Lower leg skin (tissue), 4 donors: ENCODE results near the gene IMMP2L. TPM values are rescaled to one million over a fixed set of nuclear protein-coding genes. Genes with fewer than 3 reads are reported as not detected.

ENCODE experiments used
- DNase-seq, 2 donors: peaks; one replicate each; pipeline ENCODE4 v3.0.0-alpha.2; 2019; ENCODE audit warnings: low spot score in 2 of 2
- H3K4me3 ChIP-seq: fragments of 200-600 bp; sonication (generic); 2 replicates; pipeline ENCODE4 v1.5.1; 2017; ENCODE audit warnings: mild to moderate bottlenecking, low read depth; ENCODE audit not compliant: poor library complexity, severe bottlenecking
- CTCF ChIP-seq, 3 donors: fragments of 450-650 bp; IDR thresholded peaks; one replicate each; pipeline ENCODE4 v1.5.1; 2016; ENCODE audit warnings: antibody characterized with exemption in 3 of 3, mild to moderate bottlenecking in 3 of 3, moderate library complexity in 2 of 3
- POLR2A ChIP-seq, 2 donors: fragments of 450-650 bp; IDR thresholded peaks; one replicate each; pipeline ENCODE4 v1.6.1; 2016 to 2017; ENCODE audit warnings: antibody characterized with exemption in 2 of 2, mild to moderate bottlenecking in 1 of 2, moderate library complexity in 1 of 2
- WGBS, 2 donors: methylation state at CpG; one replicate each; pipeline ENCODE4 v1.1.5; 2018; 5-methylcytosine and 5-hydroxymethylcytosine counted together
- intact Hi-C: fragments of 100-400 bp; cut with DNase I; formaldehyde crosslinking; loops from one replicate; pipeline ENCODE4 v1.15.0; 2023; ENCODE audit warnings: low total_unique reads
- total RNA-seq, 4 donors: library from RNA; depleted of rRNA; stranded (reverse); fragments of >200 nt; gene quantifications; one replicate each; pipeline ENCODE4 v1.1.0, GENCODE V29; 2016

The IMMP2L gene
- total RNA-seq, 4 donors from 2014 or later: 13.6 to 16.8 (median 16.4) TPM

GRCh38 chr7:110922906-110923305, 639.4 kb downstream of the IMMP2L start:
- H3K4me3 ChIP-seq: no peak overlapping the region
- TF ChIP-seq CTCF (IDR thresholded peaks at IDR 0.05) (no peak), POLR2A (IDR thresholded peaks at IDR 0.05) (no peak)
- no peak for DNase-seq
- 59 to 70% methylated on average over 3 of the region's 3 CpGs for WGBS, 2 donors
- intact Hi-C loops: no loop called here

GRCh38 chr7:110921595-110922151, 640.6 kb downstream of the IMMP2L start:
- H3K4me3 ChIP-seq: no peak overlapping the region
- DNase-seq: no peak
- no peak for TF ChIP-seq CTCF (IDR thresholded peaks at IDR 0.05)
- TF ChIP-seq POLR2A (IDR thresholded peaks at IDR 0.05): no peak
- intact Hi-C loops: no loop called here

- no peak for DNase-seq
- no peak for TF ChIP-seq POLR2A (IDR thresholded peaks at IDR 0.05)
- no peak for TF ChIP-seq CTCF (IDR thresholded peaks at IDR 0.05)
- intact Hi-C loops: no loop called here
- H3K4me3 ChIP-seq: no peak overlapping the region
- WGBS, 2 donors: 42 to 93% methylated on average over 2 of the region's 2 CpGs
Measured at GRCh38 chr7:110918949-110919548, 643.2 kb downstream of the IMMP2L start.

- no peak for DNase-seq
- TF ChIP-seq CTCF (IDR thresholded peaks at IDR 0.05): no peak
- TF ChIP-seq POLR2A (IDR thresholded peaks at IDR 0.05): no peak
- intact Hi-C loops: no loop called here
- WGBS, 2 donors: 92 to 95% methylated on average over 2 of the region's 2 CpGs
- H3K4me3 ChIP-seq: no peak overlapping the region
Measured at GRCh38 chr7:110914263-110914662, 648.0 kb downstream of the IMMP2L start.

- no peak overlapping the region for H3K4me3 ChIP-seq
- WGBS, 2 donors: 88 to 90% methylated on average over 2 of the region's 2 CpGs
- intact Hi-C loops: no loop called here
- DNase-seq: no peak
- TF ChIP-seq CTCF (IDR thresholded peaks at IDR 0.05) (no peak), POLR2A (IDR thresholded peaks at IDR 0.05) (no peak)
Measured at GRCh38 chr7:110911632-110912031, 650.7 kb downstream of the IMMP2L start.

GRCh38 chr7:110909117-110909516, 653.2 kb downstream of the IMMP2L start:
- TF ChIP-seq POLR2A (IDR thresholded peaks at IDR 0.05): no peak
- no peak for TF ChIP-seq CTCF (IDR thresholded peaks at IDR 0.05)
- no peak for DNase-seq
- intact Hi-C loops: no loop called here
- WGBS, 2 donors: 88 to 93% methylated on average over 3 of the region's 3 CpGs
- no peak overlapping the region for H3K4me3 ChIP-seq
